H1 (cell line): ENCODE data around the gene MAPKAP1. TPM values are rescaled to one million over a fixed set of nuclear protein-coding genes. Genes with fewer than 3 reads are reported as not detected.

Experiments
- CTCF ChIA-PET: fragments of 300-600 bp; sonication (Branson Sonifier 250); formaldehyde crosslinking; loops from one replicate; lab custom pipeline; 2021; ENCODE audit not compliant: partially characterized antibody; lab: Charles Lee
- POLR2A ChIA-PET: fragments of 300-600 bp; sonication (Branson Sonifier 250); formaldehyde crosslinking; loops from one replicate; lab custom pipeline; 2021; ENCODE audit warnings: inconsistent platforms; ENCODE audit not compliant: partially characterized antibody; lab: Charles Lee
- DNase-seq, 2 experiments: peaks; one replicate each; pipeline versions ENCODE4 v3.0.0 to v3.0.0-alpha.2; 2010 to 2022; ENCODE audit warnings: low spot score in 2 of 2, low read depth in 1 of 2, mixed read lengths in 1 of 2
- FAIRE-seq: peaks from 2 replicates; lab custom pipeline; 2011; peaks lifted over from hg19 to GRCh38; lab: Jason Lieb, UNC
- H2AFZ ChIP-seq: 2 replicates; pipeline ENCODE4 v1.8.1; 2012; ENCODE audit warnings: low read length, inconsistent platforms
- H2AK5ac ChIP-seq: 2 replicates; pipeline ENCODE4 v1.6.1; 2013; ENCODE audit warnings: low read depth, low read length
- H2BK120ac ChIP-seq: replicated peaks from 2 replicates; pipeline ENCODE3; 2013; ENCODE audit warnings: low read depth, low read length, inconsistent platforms
- H2BK12ac ChIP-seq: 2 replicates; pipeline ENCODE4 v1.6.1; 2013; ENCODE audit warnings: low read depth, low read length
- H2BK15ac ChIP-seq: 2 replicates; pipeline ENCODE4 v1.6.1; 2013; ENCODE audit warnings: low read length
- H2BK20ac ChIP-seq: 2 replicates; pipeline ENCODE4 v1.6.1; 2013; ENCODE audit warnings: low read length
- H2BK5ac ChIP-seq: 2 replicates; pipeline ENCODE4 v1.6.1; 2013; ENCODE audit warnings: low read depth, low read length
- H3K14ac ChIP-seq: 2 replicates; pipeline ENCODE4 v1.6.1; 2013; ENCODE audit warnings: inconsistent platforms; ENCODE audit not compliant: insufficient read length
- H3K18ac ChIP-seq: 2 replicates; pipeline ENCODE4 v1.6.1; 2013; ENCODE audit warnings: low read length; ENCODE audit errors: extremely low read depth
- H3K23ac ChIP-seq: 2 replicates; pipeline ENCODE4 v1.6.1; 2013; ENCODE audit warnings: inconsistent platforms; ENCODE audit not compliant: insufficient read length
- H3K23me2 ChIP-seq: 2 replicates; pipeline ENCODE4 v1.6.1; 2013; ENCODE audit warnings: low read depth, low read length
- H3K27ac ChIP-seq: 2 replicates; pipeline ENCODE4 v1.6.1; 2011; ENCODE audit warnings: low read depth, low read length, inconsistent platforms
- H3K27me3 ChIP-seq, 4 experiments: replicated peaks in 1 of 4; 1 replicate in 1 of 4; 2 replicates in 3 of 4; pipeline versions ENCODE4 v1.6.1 to v1.8.1; 2011 to 2013; ENCODE audit warnings: low read length in 3 of 4, mild to moderate bottlenecking in 3 of 4, inconsistent platforms in 2 of 4, mixed read lengths in 2 of 4, moderate library complexity in 1 of 4; ENCODE audit not compliant: control insufficient read depth in 3 of 4, insufficient read depth in 3 of 4; ENCODE audit errors: extremely low read depth in 1 of 4
- H3K36me3 ChIP-seq, 4 experiments: 2 replicates each; pipeline versions ENCODE4 v1.6.1 to v1.8.1; 2011 to 2013; ENCODE audit warnings: mild to moderate bottlenecking in 4 of 4, low read length in 3 of 4, moderate library complexity in 2 of 4, control low read depth in 1 of 4, inconsistent platforms in 1 of 4; ENCODE audit not compliant: insufficient read depth in 4 of 4, control insufficient read depth in 2 of 4
- H3K4ac ChIP-seq: replicated peaks from 2 replicates; pipeline ENCODE3; 2013; ENCODE audit warnings: low read length, low read depth, mixed read lengths, inconsistent platforms; ENCODE audit not compliant: insufficient read length
- H3K4me1 ChIP-seq, 4 experiments: replicated peaks in 1 of 4; 1 replicate in 1 of 4; 2 replicates in 3 of 4; pipeline versions ENCODE4 v1.6.1 to v1.8.1; 2011 to 2013; ENCODE audit warnings: low read length in 3 of 4, inconsistent platforms in 2 of 4, mixed read lengths in 1 of 4; ENCODE audit not compliant: insufficient read depth in 4 of 4, control insufficient read depth in 3 of 4
- H3K4me2 ChIP-seq, 2 experiments: 2 replicates each; pipeline versions ENCODE4 v1.6.1 to v1.8.1; 2011 to 2013; ENCODE audit warnings: low read depth in 2 of 2, low read length in 2 of 2, control low read depth in 1 of 2, inconsistent platforms in 1 of 2, mild to moderate bottlenecking in 1 of 2; ENCODE audit not compliant: insufficient read depth in 1 of 2
- H3K4me3 ChIP-seq, 4 experiments: fragments of 200-600, 300-600 bp in 1 of 4; sonication (generic), shearing (Covaris generic), sonication (Bioruptor Twin) in 1 of 4; 2 replicates each; pipeline versions ENCODE4 v1.5.1 to v1.8.1; 2011 to 2016; ENCODE audit warnings: low read length in 4 of 4, low read depth in 3 of 4, control low read depth in 2 of 4, inconsistent platforms in 2 of 4, mild to moderate bottlenecking in 2 of 4, mixed read lengths in 1 of 4, moderate library complexity in 1 of 4; ENCODE audit not compliant: insufficient read depth in 2 of 4; ENCODE audit errors: extremely low read depth in 1 of 4
- H3K56ac ChIP-seq: replicated peaks from 2 replicates; pipeline ENCODE3; 2013; ENCODE audit warnings: low read depth, mild to moderate bottlenecking, mixed read lengths, low read length, inconsistent platforms; ENCODE audit not compliant: insufficient read length
- H3K79me1 ChIP-seq: 2 replicates; pipeline ENCODE4 v1.6.1; 2013; ENCODE audit warnings: low read depth, low read length, control low read depth
- H3K79me2 ChIP-seq, 2 experiments: 2 replicates each; pipeline versions ENCODE4 v1.6.1 to v1.8.1; 2012 to 2013; ENCODE audit warnings: low read length in 2 of 2, mild to moderate bottlenecking in 2 of 2, inconsistent platforms in 1 of 2; ENCODE audit not compliant: insufficient read depth in 2 of 2, control insufficient read depth in 1 of 2
- H3K9ac ChIP-seq, 4 experiments: replicated peaks in 1 of 4; 1 replicate in 1 of 4; 2 replicates in 3 of 4; pipeline versions ENCODE4 v1.6.1 to v1.8.1; 2011 to 2013; ENCODE audit warnings: low read depth in 3 of 4, low read length in 3 of 4, control low read depth in 2 of 4, mild to moderate bottlenecking in 2 of 4, moderate library complexity in 2 of 4, inconsistent platforms in 1 of 4; ENCODE audit errors: extremely low read depth in 1 of 4
- H3K9me3 ChIP-seq, 2 experiments: 2 replicates each; pipeline versions ENCODE4 v1.6.1 to v1.8.1; 2012 to 2013; ENCODE audit warnings: mild to moderate bottlenecking in 2 of 2, moderate library complexity in 2 of 2, control low read depth in 1 of 2, inconsistent platforms in 1 of 2, low read depth in 1 of 2, low read length in 1 of 2, mixed read lengths in 1 of 2; ENCODE audit not compliant: insufficient read depth in 2 of 2
- H4K20me1 ChIP-seq, 2 experiments: replicated peaks in 1 of 2; 2 replicates each; pipeline versions ENCODE3 to v1.8.1; 2011 to 2013; ENCODE audit warnings: inconsistent platforms in 2 of 2, low read length in 2 of 2, mild to moderate bottlenecking in 1 of 2; ENCODE audit not compliant: insufficient read depth in 2 of 2, control insufficient read depth in 1 of 2
- H4K5ac ChIP-seq: 2 replicates; pipeline ENCODE4 v1.6.1; 2013; ENCODE audit warnings: low read length, low read depth, mixed read lengths, inconsistent platforms; ENCODE audit not compliant: insufficient read length
- H4K8ac ChIP-seq: 2 replicates; pipeline ENCODE4 v1.8.0; 2013; ENCODE audit warnings: mild to moderate bottlenecking, moderate library complexity, low read length, inconsistent platforms; ENCODE audit not compliant: insufficient read depth; ENCODE audit errors: extremely low read depth
- H4K91ac ChIP-seq: replicated peaks from 2 replicates; pipeline ENCODE3; 2013; ENCODE audit warnings: low read length, mixed read lengths, inconsistent platforms; ENCODE audit not compliant: insufficient read length
- POLR2A ChIP-seq, 2 experiments: IDR thresholded peaks; 1 replicate in 1 of 2; 2 replicates in 1 of 2; pipeline ENCODE4 v1.6.1; 2011; ENCODE audit warnings: low read depth in 2 of 2, low read length in 2 of 2, mild to moderate bottlenecking in 2 of 2; ENCODE audit errors: control extremely low read depth in 1 of 2
- RAD21 ChIP-seq, 2 experiments: IDR thresholded peaks in 1 of 2; conservative IDR thresholded peaks in 1 of 2; 2 replicates each; pipeline ENCODE4 v1.6.1; 2011; ENCODE audit warnings: low read depth in 2 of 2, low read length in 2 of 2, improper control_type of control experiment in 1 of 2, inconsistent platforms in 1 of 2, mild to moderate bottlenecking in 1 of 2, moderate library complexity in 1 of 2
- TEAD4 ChIP-seq: IDR thresholded peaks from 2 replicates; pipeline ENCODE4 v1.6.1; 2012; ENCODE audit warnings: low read depth, low read length, inconsistent platforms, mixed read lengths
- WGBS, 2 experiments: shearing (Covaris generic) in 1 of 2; methylation state at CpG; one replicate each; pipeline versions ENCODE4 v1.1.6 to v1.1.7; 2013 to 2015; ENCODE audit warnings: low lambda C conversion rate in 2 of 2, mixed read lengths in 2 of 2, inconsistent platforms in 1 of 2, low coverage in 1 of 2, missing lambda C conversion rate in 1 of 2; ENCODE audit not compliant: insufficient replicate concordance in 2 of 2, insufficient coverage in 1 of 2, insufficient read length in 1 of 2; ENCODE audit errors: extremely low coverage in 1 of 2, missing lambda C conversion rate in 1 of 2; 5-methylcytosine and 5-hydroxymethylcytosine counted together
- polyA plus RNA-seq, 7 experiments: library from polyadenylated mRNA; depleted of rRNA in 3 of 7; stranded (reverse) in 5 of 7; unstranded in 2 of 7; fragments of >200 nt in 5 of 7; fragments of 200-250 nt in 2 of 7; gene quantifications; 1 replicate in 5 of 7; 2 replicates in 1 of 7; 4 replicates in 1 of 7; pipeline versions ENCODE4 v1.2.1 to v1.2.3, GENCODE V29; 2011 to 2013; ENCODE audit warnings: missing spikeins in 2 of 7, mixed read lengths in 2 of 7
- total RNA-seq: library from RNA; stranded (reverse); fragmentation: NEBNext Ultra II Directional; extraction: Animal tissue kit (Norgen Biotek cat#: 25700); gene quantifications from 2 replicates; pipeline ENCODE4 v1.2.1, GENCODE V29; 2021
- TF ChIP-seq, protein P1 (sequence below), 3 experiments: IDR thresholded peaks; 1 replicate in 2 of 3; 2 replicates in 1 of 3; pipeline versions ENCODE4 v1.5.1 to v1.6.1; 2011; ENCODE audit warnings: low read length in 3 of 3, mild to moderate bottlenecking in 3 of 3, inconsistent platforms in 2 of 3, low read depth in 1 of 3, moderate library complexity in 1 of 3; ENCODE audit not compliant: insufficient read depth in 1 of 3; ENCODE audit errors: control extremely low read depth in 1 of 3

Gene MAPKAP1
- total and polyA plus RNA-seq, 2 of the 8 experiments (the other 6 are each of a cell fraction or from before 2014, with no cell fraction given) = 79.2 to 140 TPM

DNA sequence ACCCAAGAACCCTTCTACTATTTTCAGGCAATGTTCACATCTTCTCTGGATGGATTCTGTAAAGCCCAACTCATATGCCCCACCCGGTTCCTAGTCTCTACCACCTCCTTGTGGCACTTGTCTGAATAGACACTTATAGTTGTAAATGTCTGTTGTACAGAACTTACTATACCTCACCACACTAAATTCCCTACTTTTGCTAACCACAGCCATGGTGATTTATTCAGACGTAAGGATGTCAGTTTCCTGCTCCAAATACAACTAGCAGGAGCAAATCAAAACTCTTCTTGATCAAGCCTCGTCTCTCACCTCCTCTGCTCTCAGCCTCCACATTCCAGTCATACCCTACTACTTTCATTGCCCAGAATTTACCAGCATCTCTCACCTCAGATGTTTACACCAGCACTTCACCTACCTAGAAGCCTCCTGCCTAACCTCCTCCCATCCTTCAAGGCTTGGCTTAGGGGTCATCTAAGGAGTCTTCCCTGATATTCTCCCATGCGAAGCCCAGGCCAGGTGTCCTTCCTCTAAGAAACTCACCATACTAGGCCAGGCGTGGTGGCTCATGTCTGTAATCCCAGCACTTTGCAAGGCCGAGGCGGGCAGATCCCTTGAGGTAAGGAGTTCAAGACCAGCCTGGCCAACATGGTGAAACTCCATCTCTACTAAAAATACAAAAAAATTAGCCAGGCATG is 75.5 kb downstream of the MAPKAP1 start:
- no peak overlapping the region for H3K27ac ChIP-seq
- H2AK5ac ChIP-seq = no peak overlapping the region
- H3K79me2 ChIP-seq = peaks cover 0 to 72% of the 10 kb centered on the region in 2 experiments; a peak in 3 of 4 replicates
- WGBS, 2 experiments = 80% methylated on average over 7 of the region's 7 CpGs; no CpG with 5 or more reads in 1 of the 2 experiments
- ChIA-PET POLR2A (no interaction called here), CTCF (interaction anchor here (0.7 to 1.4 kb wide), 10 partner anchors 10 to 230 kb away, joined by 3 to 6 read pairs (median 3); no protein-coding TSS in a partner anchor)
- no peak overlapping the region for H3K4me3 ChIP-seq
- H4K8ac ChIP-seq = no peak overlapping the region
- no peak overlapping the region for H3K4me2 ChIP-seq
- H2BK20ac ChIP-seq = no peak overlapping the region
- H3K9me3 ChIP-seq = no peaks in the 10 kb centered on the region
- H3K36me3 ChIP-seq = no peaks in the 10 kb centered on the region
- H3K14ac ChIP-seq = no peak overlapping the region
- no peaks in the 10 kb centered on the region for H3K27me3 ChIP-seq
- no peak overlapping the region for H2BK15ac ChIP-seq
- H3K56ac ChIP-seq = no peak overlapping the region
- H2BK12ac ChIP-seq = no peak overlapping the region
- no peak overlapping the region for H2AFZ ChIP-seq
- H3K4ac ChIP-seq = no peak overlapping the region
- no peak overlapping the region for H4K5ac ChIP-seq
- H3K23ac ChIP-seq = no peak overlapping the region
- H4K20me1 ChIP-seq = peaks cover 0 to 2% of the 10 kb centered on the region in 2 experiments
- no peak overlapping the region for H2BK5ac ChIP-seq
- TF ChIP-seq, protein P1, sequence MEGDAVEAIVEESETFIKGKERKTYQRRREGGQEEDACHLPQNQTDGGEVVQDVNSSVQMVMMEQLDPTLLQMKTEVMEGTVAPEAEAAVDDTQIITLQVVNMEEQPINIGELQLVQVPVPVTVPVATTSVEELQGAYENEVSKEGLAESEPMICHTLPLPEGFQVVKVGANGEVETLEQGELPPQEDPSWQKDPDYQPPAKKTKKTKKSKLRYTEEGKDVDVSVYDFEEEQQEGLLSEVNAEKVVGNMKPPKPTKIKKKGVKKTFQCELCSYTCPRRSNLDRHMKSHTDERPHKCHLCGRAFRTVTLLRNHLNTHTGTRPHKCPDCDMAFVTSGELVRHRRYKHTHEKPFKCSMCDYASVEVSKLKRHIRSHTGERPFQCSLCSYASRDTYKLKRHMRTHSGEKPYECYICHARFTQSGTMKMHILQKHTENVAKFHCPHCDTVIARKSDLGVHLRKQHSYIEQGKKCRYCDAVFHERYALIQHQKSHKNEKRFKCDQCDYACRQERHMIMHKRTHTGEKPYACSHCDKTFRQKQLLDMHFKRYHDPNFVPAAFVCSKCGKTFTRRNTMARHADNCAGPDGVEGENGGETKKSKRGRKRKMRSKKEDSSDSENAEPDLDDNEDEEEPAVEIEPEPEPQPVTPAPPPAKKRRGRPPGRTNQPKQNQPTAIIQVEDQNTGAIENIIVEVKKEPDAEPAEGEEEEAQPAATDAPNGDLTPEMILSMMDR (IDR thresholded peaks at IDR 0.05; ENCODE audit: control extremely low read depth in 1 of 3, insufficient read depth in 1 of 3, low read depth in 1 of 3, low read length in 3 of 3) = peak in 2 of 3 experiments; percentile 59 to 73; a peak in 3 of 4 replicates
- TF ChIP-seq POLR2A (IDR thresholded peaks at IDR 0.05; ENCODE audit: control extremely low read depth in 1 of 2, low read depth in 2 of 2, low read length in 2 of 2) (no peak), RAD21 (IDR thresholded peaks at IDR 0.05 in 1 of 2, conservative IDR thresholded peaks at IDR 0.05 in 1 of 2; ENCODE audit: low read depth in 2 of 2, low read length in 2 of 2) (peak; percentile 87 to 89), TEAD4 (0 out of 2 replicates have a peak, but pooled peaks have one; percentile 19)
- peaks cover 4% of the 10 kb centered on the region; the same call in 1 of the 2 replicates for H3K79me1 ChIP-seq
- H2BK120ac ChIP-seq = no peak overlapping the region
- H3K23me2 ChIP-seq = no peaks in the 10 kb centered on the region
- H4K91ac ChIP-seq = no peak overlapping the region
- 0 out of 2 replicates have a peak overlapping the region, but pooled peaks have one; percentile 41 for H3K18ac ChIP-seq
- peaks cover 3 to 21% (median 9%) of the 10 kb centered on the region in 4 experiments; a peak in 4 of 7 replicates for H3K4me1 ChIP-seq
- no peak for FAIRE-seq
- DNase-seq = no peak
- no peak overlapping the region for H3K9ac ChIP-seq
